CD4-positive, alpha-beta T cell treated with Interleukin-6 at 100 ng/mL for 8 hours (primary cell): ENCODE data around the gene TMEM61.
A peak's percentile ranks its signal among the peaks of the same experiment; 100 is the strongest.
"Not testable (repeated sequence)": the region's sequence is repeated elsewhere in the genome, so short reads cannot be mapped to it uniquely, and the experiment has no call there.

ENCODE experiments used
- DNase-seq: peaks from one replicate; pipeline ENCODE4 v3.0.0-alpha.2; 2020; ENCODE audit warnings: mixed read lengths, low spot score

Gene TMEM61

DNA sequence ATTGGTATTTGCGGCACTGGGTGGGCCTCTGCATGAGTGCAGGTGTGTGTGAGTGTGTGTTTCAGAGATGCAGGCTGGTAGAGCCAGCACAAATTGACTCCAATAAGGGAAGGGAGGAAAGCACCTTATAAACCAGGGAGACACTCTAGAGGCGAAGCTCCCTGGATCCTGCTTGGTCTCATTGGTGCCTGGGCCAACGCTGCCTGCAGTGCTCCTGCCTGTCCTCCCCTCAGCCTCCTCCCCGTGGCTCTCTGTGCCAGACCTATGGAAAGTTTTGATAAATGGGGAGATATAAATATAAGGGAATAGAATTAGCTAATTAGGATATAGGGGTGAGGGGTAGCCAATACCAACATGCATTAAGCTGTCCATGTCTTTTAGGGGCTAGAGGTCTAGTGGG, 20.9 kb downstream of the TMEM61 start:
- no peak for DNase-seq

DNA sequence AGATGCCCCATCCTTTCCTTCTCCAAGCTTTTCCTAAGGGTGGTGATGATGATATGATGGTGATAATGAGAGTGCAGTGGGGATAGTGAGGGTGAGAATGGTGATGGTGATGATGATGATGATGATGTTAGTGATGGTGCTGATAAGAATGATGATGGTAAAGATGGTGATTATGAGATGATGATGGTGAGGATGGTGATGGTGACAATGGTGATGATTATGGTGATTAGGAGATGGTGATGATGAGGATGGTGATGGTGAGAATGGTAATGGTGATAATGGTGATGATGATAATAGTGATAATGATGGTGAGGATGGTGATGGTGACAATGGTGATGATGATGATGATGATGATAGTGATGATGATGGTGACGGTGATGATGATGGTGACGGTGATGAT, 22.3 kb downstream of the TMEM61 start:
- DNase-seq = no peak

DNA sequence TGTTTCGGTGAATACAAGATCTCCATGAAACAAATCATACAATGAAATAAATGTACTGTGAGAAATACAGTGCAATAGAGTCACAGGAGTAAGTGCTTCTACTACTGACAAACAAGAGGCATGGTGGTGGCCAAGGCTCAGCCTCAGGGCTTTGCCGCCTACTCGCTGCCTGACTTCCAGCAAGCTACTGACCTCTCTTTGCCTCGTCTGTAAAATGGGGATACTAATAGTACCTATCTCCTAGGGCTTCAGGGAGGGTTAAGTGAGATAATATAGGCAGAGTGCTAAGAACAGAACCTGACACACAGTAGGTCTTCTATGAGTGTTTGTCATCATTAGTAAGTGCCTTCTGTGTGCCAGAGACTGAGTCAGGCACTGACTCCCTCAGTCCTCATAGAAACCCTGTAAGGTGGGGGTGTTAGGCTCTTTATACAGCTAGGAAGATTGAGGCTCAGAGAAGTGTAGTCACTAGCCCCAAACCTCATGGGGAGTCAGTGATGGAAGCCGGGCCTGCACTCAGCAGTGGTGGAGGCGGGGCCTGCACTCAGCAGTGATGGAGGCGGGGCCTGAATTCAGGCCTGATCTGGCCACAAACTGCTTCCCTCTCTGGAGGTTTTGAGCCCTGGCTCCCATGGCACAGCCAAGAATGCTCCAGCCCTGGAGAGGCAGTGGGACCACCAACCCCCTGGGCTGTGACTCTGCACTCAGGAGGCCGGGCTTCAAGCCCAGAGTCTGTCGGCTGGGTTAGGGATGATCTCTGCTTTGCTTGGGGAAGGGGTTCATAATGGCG, 25.1 kb downstream of the TMEM61 start:
- DNase-seq = no peak

DNA sequence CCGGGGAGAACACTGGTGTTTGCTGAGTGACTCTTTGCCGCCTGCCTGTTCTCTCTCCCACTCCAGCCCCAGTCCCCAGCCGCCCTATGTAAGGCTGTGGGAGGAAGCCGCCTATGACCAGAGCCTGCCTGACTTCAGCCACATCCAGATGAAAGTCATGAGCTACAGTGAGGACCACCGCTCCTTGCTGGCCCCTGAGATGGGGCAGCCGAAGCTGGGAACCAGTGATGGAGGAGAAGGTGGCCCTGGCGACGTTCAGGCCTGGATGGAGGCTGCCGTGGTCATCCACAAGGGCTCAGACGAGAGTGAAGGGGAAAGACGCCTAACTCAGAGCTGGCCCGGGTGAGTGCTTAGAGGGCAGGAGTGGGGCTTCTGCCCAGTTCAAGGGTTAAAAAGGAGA, 26.5 kb downstream of the TMEM61 start:
- no peak for DNase-seq

DNA sequence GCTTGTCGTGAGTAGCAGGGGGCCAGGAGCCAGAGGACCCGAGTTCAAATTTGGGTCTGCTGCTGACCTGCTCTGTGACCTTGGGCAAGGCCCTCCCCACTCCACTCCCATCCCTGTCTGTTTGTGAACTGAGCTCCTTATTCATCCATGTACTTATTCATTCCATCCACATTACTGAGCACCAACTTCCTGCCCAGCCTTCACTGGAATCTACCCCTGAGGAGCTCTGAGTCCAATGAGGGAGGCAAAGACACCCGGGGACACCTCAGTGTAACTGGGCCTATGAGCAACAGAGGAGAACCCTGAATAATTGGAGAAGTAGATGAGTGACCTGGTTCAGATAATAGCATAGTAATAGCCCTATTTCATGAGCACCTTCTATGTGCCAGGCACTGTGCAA, 27.2 kb downstream of the TMEM61 start:
- no peak for DNase-seq

DNA sequence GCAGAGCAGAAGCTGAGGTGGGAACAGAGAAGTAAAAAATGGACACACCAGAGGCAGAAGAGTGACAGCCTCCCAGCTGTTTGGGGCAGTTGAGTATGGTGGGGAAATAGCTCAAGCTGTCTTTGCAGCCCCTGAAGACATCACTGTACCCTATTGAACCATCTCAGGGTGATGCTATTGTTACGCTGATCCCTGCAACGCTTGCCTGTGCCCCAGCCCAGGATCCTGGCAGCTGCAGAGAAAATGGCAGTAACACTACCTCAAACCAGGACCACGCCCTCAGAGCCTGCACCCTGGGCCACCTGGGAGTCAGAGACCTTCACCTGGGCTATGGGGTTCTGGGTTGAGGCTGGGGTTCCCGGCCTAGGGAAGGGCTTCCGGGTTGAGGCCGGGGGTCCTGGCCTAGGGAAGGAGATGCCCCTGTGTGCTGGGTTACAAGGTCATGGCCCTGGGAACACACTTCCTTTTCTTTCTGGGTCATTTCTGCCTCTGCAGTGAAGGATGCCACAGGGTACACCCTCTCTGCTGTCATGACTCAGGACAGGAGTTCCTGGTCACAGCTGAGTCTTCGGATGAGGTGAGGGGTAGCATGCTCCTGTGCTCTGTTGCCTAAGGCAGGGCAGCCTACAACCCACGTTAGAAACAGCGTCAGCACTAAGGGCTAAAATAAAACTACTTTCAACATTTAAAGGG, 29.9 kb downstream of the TMEM61 start:
- DNase-seq = no peak

DNA sequence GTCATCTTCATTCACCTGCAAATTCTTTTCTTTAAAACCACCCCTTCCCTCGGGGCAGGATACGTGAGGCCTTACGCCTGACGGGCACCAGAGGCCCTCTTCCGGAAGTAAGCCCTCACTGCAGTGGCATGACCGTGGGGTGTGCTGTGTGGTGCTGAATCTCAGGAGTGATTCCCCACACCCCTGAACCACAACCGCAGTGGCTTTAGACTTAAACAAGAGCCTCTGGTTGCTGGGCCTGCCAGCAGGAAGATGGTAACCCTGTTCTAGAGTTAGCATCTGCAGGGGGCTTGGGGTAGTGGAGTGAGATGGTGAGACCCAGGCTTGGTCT, 30.4 kb downstream of the TMEM61 start:
- DNase-seq = no peak

DNA sequence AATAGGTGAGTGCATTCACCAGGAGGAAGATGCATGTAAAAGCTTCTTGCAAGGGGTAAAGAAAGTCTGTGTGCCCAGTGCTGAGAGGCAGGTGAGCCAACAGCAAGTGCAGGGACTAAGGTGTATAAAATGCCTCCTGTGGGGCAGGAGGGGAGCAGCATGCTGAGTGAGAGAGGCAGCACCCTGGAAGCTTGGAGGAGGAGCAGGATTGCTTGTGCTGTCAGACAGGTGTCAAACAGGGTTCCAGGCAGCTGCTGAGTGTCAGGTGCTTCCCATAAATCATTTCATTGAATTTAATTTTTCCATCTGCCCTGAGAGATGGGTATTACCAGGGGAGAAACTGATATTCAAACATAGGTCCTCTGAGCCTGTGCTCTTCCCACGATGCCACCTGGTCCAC, 32.2 kb downstream of the TMEM61 start:
- DNase-seq = no peak

DNA sequence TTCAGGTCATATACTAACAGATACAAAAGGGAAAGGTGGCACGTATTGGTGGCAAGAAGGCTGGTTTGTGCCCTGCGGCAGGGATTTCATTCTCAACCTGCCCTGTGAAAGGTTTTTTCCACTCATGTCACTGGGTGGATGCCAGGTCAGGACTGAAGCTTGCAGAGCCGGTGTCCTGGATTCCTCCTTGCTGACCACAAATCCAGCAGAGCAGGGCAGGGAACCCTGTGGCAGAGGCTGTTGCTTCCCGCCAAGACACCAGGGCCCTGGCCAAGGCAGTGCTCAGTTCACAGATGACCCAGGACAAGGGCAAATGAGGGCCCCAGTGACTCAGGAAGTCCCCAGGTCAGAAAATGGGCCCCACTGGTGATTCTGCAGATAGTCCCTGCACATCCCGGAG, 34.7 kb downstream of the TMEM61 start:
- DNase-seq = no peak

DNA sequence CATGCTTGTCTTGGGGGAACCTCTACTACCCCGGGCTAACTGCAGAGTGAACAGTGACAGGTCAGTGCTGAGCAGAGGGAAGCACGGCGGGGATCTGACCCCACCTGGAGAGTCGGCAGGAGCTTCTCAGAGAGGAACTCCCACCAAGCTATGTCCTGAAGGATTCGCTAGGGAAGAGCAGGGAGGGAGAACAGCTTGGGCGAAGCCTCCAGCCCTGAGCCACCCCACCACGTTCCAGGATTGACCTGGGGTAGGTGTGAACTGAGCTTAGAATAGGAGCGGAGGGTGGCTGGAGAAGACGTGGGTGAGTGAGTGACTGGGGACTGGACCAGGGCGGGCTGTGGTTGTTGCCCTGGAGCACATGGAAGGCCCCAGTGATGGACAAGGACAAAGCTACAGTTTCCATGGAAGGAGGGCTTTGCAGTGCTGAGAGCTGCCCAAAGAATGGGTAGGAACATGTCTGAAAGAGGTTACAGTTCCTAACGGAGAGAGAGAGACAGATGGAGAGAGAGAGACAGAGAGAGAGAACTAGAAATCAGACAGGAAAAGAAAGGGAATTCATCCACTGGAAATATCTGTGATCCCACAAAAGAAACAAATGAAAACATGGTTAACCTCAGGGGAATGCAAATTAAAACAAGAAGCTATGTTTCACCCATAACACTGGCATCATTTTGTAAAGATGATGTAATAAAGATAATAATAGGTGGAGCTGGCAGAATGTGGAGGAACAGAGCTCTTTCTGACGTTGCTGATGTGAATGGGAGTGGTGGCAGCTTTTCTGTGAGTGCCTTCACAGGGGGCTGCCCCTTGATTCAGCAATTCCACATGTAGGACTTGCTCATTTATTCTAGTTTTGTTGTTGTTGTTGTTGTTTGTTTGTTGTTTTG, 35.5 kb downstream of the TMEM61 start:
- DNase-seq = no peak

DNA sequence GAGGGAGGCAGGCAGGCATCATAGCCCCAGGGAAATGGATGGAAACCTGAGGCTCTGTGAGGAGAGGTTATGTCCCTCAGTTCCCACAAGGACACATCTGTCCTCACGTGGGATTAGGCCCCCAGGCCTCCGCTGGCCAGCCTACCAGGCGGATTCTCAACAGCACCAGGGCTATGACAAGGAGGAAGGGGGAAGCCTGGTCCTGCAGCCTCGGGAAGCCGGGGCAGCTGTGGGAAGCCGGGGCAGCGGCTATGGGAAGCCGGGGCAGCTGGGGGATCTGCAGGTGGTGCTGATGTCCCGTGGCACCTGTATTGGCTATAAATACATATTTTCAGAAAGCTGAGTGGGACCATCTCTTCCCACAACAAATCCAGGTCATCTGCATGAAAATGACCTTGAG, 38.0 kb downstream of the TMEM61 start:
- no peak for DNase-seq

DNA sequence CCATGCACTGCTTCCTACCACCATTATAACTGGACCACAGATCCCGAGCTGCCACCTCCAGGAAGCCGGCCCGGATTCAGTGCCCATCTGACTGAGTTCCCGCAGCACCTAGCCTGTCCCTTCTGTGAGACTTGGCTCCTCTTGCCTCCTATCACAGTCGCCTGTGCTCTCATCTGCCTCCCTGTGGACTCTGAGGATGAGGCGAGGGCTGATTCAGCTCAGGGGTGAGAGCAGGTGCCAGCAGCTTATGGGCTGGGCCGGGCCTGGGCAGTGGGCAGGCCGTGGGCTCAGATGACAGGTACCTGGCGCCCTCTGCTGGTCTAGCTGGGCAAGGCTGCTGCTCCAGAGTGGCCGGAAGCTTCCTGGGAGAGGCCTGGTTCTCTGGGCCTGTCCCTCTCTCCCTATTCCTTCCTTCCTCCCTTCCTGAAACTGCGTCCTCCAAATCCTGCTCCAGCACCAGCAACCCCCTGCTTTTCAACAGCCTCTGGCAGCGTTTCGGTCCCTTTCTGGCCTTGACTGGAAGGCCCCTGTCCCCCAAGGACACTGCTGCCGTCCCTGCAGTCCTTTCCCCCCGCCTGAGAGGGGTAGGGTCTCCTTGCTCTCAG, 41.6 kb downstream of the TMEM61 start:
- peak; percentile 34 for DNase-seq

DNA sequence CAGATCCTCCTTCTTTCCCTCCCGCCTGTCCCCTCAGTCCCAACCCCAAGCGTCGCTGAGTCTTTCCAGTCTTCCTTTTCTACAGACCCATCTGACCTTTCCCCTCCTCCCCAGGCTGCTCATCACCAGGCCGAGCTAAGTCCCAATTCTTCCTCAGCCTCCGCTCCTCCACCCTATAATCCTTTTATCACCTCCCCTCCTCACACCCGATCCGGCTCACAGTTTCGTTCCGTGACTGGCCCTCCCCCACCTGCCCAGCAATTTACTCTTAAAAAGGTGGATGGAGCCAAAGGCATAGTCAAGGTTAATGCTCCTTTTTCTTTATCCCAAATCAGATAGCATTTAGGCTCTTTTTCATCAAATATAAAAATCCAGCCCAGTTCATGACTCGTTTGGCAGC, 43.7 kb downstream of the TMEM61 start:
- DNase-seq = not testable (repeated sequence)

DNA sequence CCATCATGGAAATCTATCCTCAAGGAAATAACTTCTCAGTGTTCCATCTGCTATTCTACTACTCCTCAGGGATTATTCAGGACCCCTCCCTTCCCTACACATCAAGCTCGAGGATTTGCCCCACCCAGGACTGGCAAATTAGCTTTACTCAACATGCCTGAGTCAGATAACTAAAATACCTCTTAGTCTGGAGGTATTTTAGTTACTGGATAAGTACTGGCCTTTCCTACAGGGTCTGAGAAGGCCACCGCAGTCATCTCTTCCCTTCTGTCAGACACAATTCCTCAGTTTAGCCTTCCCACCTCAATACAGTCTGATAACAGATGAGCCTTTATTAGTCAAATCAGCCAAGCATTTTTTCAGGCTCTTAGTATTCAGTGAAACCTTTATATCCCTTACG, 46.3 kb downstream of the TMEM61 start:
- DNase-seq = not testable (repeated sequence)

DNA sequence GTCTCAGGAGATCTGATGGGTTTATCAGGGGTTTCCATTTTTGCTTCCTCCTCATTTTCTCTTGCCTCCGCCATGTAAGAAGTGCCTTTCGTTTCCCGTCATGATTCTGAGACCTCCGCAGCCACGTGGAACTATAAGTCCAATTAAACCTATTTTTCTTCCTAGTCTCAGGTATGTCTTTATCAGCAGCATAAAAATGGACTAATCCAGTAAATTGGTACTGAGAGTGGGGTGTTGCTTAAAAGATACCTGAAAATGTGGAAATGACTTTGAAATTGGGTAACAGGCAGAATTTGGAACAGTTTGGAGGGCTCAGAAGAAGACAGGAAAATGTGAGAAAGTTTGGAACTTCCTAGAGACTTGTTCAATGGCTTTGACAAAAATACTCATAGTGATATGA, 50.7 kb downstream of the TMEM61 start:
- DNase-seq = not testable (repeated sequence)

DNA sequence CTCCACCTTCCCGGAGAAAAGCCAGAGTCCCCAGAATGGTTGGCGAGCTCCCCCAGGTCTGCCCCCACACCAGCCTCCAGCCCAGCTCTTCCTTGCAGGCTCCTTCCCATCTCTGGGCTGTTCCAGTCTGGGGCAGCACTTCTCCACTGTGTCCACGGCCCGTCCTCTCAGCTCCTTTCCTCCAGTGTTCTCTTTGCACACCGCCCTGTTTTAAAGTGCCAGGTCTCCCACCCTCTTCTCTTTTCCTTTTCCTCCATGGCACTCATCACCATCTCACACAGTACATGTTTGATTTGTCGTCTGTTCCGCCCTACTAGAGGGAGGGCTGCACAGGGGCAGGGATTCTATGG, 52.8 kb downstream of the TMEM61 start:
- DNase-seq = no peak

DNA sequence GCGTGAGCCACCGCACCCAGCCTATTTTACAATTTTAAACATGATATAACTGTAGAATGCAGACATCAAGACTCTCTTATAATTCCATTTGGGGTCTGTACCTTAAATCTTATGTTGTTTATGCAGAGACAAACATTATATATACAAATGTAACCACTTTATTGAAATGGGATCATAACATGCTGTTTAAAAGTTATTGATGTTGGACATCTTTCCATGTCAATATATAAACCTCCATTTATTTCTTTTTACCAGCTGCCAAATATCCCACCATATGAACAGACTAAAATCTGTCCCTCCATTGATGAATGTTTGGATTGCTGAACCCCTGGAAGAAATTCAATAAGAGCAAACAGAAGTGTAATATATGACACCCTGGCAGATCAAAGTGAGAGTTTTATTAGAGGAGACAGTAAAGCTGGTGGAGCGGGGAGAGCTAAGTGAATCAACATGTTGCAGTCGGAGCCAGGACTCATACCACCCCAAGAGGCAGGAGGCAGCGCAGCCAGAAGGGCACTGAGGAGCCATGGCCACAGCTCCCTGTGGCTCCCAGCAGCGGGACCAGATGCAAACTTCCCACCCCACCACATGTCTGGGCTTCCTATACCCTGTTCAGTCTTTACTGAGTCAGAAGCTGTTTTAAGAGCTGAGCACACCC, 54.2 kb downstream of the TMEM61 start:
- no peak for DNase-seq

DNA sequence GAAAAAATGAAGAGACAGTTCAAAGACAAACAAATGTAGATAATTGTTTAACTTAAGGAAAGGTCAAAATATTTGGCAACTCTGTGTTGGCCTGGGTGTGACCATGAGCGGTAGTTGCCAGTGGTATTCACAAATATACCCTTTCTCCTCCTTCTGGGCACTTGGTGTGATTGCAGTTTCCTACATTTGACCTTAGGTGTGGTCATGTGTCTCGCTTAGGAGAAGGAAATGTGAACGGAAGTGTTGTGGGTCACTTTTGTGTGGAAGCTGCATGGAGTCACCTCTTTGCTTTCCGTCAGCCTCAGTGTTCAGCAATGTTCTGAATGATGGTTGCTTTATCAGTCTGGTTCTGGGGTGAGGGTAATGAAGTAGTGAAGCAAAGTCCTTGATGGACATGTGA, 55.5 kb downstream of the TMEM61 start:
- DNase-seq = no peak

DNA sequence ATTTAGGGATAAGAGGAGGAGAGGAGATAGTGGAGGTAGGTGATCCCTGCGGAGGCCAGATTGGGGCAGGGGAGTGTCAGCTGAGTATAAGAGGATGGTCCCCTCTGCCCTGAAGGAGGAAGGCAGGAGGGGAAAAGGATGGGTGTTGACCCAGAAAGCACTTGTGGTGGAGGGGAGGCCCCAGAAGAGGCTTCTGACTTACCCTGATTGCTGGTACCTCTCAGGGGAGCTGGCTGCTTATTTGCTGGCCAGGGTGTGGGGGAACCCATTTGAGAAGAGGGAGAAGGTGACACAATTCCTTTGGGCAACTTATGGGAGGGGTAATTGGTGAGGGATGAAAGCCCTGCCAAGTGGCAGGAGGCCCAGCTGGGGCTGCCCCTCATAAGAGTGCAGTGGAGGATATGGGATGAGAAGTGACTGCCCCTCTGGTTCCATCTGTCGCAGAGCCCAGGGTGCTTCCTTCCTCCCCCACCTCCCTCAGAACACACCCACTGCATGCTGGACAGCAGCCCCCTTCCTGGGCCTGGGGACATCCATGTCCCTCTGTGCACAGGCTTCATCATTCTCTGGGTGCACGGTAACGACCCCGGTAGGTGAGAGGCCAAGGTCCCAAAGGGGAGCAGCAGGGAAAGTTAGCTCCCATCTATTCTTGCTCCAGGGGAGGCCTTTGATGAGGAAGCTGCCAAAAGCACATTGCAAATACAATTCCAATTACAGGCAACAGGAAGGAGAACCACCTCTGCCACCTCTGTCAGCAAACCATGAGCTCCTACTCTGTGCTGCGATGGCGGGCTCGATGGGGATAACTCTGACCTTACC, 57.5 kb downstream of the TMEM61 start:
- no peak for DNase-seq

DNA sequence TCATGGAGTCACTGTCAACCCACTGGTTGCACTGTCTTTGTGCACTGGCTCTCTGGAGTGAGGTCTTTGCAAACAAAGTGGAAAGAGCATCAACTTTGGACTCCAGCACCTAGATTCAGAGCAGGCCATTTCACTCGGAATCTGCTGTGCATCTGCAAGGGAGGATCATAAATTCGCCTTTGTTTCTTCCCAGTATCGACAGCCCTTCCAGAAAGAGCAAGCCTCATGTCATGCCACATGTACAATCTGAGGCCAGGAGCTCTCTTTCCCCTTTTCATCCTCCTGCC, 58.1 kb downstream of the TMEM61 start:
- no peak for DNase-seq

DNA sequence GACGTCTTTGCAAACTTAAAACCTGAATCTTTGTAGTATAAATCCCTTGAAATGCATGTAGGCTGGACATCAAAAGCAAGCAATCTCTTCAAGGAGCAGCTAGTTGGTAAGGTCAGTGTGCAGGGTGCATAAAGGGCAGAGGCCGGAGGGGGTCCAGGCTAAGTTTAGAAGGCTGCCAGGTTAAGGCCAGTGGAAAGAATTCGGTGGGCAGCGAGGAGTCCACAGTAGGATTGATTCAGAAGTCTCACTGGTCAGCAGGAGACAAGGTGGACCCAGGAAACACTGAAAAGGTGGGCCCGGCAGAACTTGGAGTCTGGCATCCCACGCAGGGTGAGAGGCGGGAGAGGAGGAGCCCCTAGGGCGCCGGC, 58.5 kb downstream of the TMEM61 start:
- DNase-seq = no peak
